ENCODE measurements around the gene ATXN7. TPM values are rescaled to one million over a fixed set of nuclear protein-coding genes. Genes with fewer than 3 reads are reported as not detected.

ATXN7 gene
- total and polyA plus RNA-seq, 2 of the 4 experiments (the other 2 are of a cell fraction), result 8.6 to 13.6 TPM

- DNase-seq (no peak), ATAC-seq (ENCODE audit: low read depth) (no peak)
- POLR2A ChIA-PET (ENCODE audit: unreplicated experiment), result no interaction called here
- Histone ChIP-seq H3K18ac (ENCODE audit: low read depth, low read length) (no peak overlapping the region), H4K5ac (ENCODE audit: low read depth, low read length) (no peak overlapping the region; the same call in 1 of the 2 replicates), H3K23ac (ENCODE audit: low read depth, low read length) (no peak overlapping the region), H3K27ac (ENCODE audit: insufficient read depth, low read length) (no peak overlapping the region), H3K4me3 (ENCODE audit: insufficient read depth, low read depth, low read length) (no peak overlapping the region), H2AK9ac (replicated peaks; ENCODE audit: low read depth, low read length, poor library complexity) (no peak overlapping the region), H2AK5ac (ENCODE audit: low read depth, low read length) (no peak overlapping the region), H2BK15ac (ENCODE audit: low read depth, low read length) (no peak overlapping the region), H4K91ac (ENCODE audit: insufficient read depth, low read depth, low read length) (no peak overlapping the region), H3K56ac (ENCODE audit: extremely low read depth, insufficient read depth, low read length) (no peak overlapping the region), H3K79me1 (ENCODE audit: low read depth in 1 of 2, low read length in 2 of 2) (no peaks in the 10 kb centered on the region), H3K4ac (ENCODE audit: low read depth, low read length) (no peak overlapping the region), H3K9me1 (ENCODE audit: insufficient read depth, low read length) (peaks cover 16% of the 10 kb centered on the region), H2BK20ac (ENCODE audit: low read depth, low read length) (no peak overlapping the region), H3K9ac (ENCODE audit: low read depth, low read length) (no peak overlapping the region), H4K8ac (ENCODE audit: low read depth in 2 of 2, low read length in 2 of 2) (no peak overlapping the region), H4K20me1 (ENCODE audit: insufficient read depth, low read length) (no peaks in the 10 kb centered on the region), H3K36me3 (ENCODE audit: control insufficient read depth, insufficient read depth, low read length) (no peaks in the 10 kb centered on the region), H3K14ac (replicated peaks; ENCODE audit: low read depth, low read length) (no peak overlapping the region), H2BK5ac (ENCODE audit: low read depth, low read length, poor library complexity, severe bottlenecking) (no peak overlapping the region), H3K4me2 (ENCODE audit: low read depth, low read length) (no peak overlapping the region), H2BK120ac (ENCODE audit: low read depth, low read length) (no peak overlapping the region), H3K27me3 (ENCODE audit: control insufficient read depth, insufficient read depth, low read length) (no peaks in the 10 kb centered on the region), H2AFZ (replicated peaks; ENCODE audit: low read length, poor library complexity) (no peak overlapping the region), H3K9me3 (ENCODE audit: control insufficient read depth, insufficient read depth, low read length) (no peaks in the 10 kb centered on the region), H3K4me1 (ENCODE audit: control insufficient read depth, insufficient read depth, low read length) (no peaks in the 10 kb centered on the region; the same call in 1 of the 2 replicates)
- TF ChIP-seq FOS (IDR thresholded peaks at IDR 0.05; ENCODE audit: low read depth, low read length) (no peak), RCOR1 (IDR thresholded peaks at IDR 0.05; ENCODE audit: insufficient replicate concordance, low read length) (no peak), MAZ (IDR thresholded peaks at IDR 0.05; ENCODE audit: borderline replicate concordance, low read depth, low read length) (no peak), MXI1 (IDR thresholded peaks at IDR 0.05; ENCODE audit: borderline replicate concordance, low read depth, low read length) (no peak), BHLHE40 (IDR thresholded peaks at IDR 0.05; ENCODE audit: low read depth, low read length) (no peak), MAFK (IDR thresholded peaks at IDR 0.05; ENCODE audit: low read depth, low read length) (no peak), CHD1 (IDR thresholded peaks at IDR 0.05; ENCODE audit: low read depth, low read length) (no peak), RFX5 (IDR thresholded peaks at IDR 0.05; ENCODE audit: low read depth, low read length) (no peak)
- TF ChIP-seq, protein P1, sequence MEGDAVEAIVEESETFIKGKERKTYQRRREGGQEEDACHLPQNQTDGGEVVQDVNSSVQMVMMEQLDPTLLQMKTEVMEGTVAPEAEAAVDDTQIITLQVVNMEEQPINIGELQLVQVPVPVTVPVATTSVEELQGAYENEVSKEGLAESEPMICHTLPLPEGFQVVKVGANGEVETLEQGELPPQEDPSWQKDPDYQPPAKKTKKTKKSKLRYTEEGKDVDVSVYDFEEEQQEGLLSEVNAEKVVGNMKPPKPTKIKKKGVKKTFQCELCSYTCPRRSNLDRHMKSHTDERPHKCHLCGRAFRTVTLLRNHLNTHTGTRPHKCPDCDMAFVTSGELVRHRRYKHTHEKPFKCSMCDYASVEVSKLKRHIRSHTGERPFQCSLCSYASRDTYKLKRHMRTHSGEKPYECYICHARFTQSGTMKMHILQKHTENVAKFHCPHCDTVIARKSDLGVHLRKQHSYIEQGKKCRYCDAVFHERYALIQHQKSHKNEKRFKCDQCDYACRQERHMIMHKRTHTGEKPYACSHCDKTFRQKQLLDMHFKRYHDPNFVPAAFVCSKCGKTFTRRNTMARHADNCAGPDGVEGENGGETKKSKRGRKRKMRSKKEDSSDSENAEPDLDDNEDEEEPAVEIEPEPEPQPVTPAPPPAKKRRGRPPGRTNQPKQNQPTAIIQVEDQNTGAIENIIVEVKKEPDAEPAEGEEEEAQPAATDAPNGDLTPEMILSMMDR (conservative IDR thresholded peaks at IDR 0.05; ENCODE audit: low read depth, low read length), result no peak
- TF ChIP-seq, protein P2, sequence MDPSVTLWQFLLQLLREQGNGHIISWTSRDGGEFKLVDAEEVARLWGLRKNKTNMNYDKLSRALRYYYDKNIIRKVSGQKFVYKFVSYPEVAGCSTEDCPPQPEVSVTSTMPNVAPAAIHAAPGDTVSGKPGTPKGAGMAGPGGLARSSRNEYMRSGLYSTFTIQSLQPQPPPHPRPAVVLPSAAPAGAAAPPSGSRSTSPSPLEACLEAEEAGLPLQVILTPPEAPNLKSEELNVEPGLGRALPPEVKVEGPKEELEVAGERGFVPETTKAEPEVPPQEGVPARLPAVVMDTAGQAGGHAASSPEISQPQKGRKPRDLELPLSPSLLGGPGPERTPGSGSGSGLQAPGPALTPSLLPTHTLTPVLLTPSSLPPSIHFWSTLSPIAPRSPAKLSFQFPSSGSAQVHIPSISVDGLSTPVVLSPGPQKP (IDR thresholded peaks at IDR 0.05; ENCODE audit: borderline replicate concordance, low read depth, low read length), result no peak
- dilution Hi-C loops (cut with HindIII; ENCODE audit: low sequenced_read_pairs, unreplicated experiment) (loop anchor here (25.0 kb wide), 1 partner anchor 415 kb away; no protein-coding TSS in a partner anchor), intact Hi-C loops (cut with micrococcal nuclease) (no loop called here), in situ Hi-C loops (cut with MboI; ENCODE audit: low sequenced_read_pairs) (loop anchor here (25.0 kb wide), 1 partner anchor 165 kb away; no protein-coding TSS in a partner anchor)
- WGBS, 2 experiments (ENCODE audit: extremely low coverage in 2 of 2, insufficient read length in 1 of 2), result no CpG with 5 or more reads among the region's 7 CpGs
- BruUV-seq (replicated peaks), result no TSS peak
- CTCF ChIA-PET, result no interaction called here
These were observed 184.1 kb downstream of the ATXN7 start for GRCh38 chr3:64047787-64048186.
